ENCODE data around the gene TPP2. TPM values are rescaled to one million over a fixed set of nuclear protein-coding genes. Genes with fewer than 3 reads are reported as not detected.

The TPP2 gene
- total RNA-seq, 1 donor from 2014 or later: 43.4 TPM

DNA sequence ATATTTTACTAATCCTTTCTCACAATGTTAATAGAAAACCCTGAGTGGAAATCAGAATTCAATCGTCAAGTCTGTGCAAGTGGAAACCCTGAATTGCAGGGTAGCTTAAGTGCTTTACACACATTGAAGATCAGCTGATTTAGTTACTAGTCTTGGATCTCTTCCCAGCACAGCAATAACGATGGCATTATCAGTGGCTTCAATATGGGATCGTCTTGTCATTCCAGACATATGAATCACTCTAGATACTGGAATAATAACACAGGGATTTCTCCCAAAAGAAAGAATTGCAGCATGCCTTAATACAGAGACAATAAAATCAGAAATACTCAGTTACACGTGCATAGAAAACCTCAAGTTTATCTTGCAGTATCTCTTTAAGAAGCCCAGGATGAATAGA, 110.7 kb downstream of the TPP2 start:
- no peaks in the 10 kb centered on the region for H3K27me3 ChIP-seq
- no peak for ATAC-seq
- DNase-seq: no peak
- TF ChIP-seq CTCF (IDR thresholded peaks at IDR 0.05): no peak
- no peak overlapping the region for H3K4me3 ChIP-seq
- intact Hi-C loops (cut with DNase I): no loop called here
- H3K9me3 ChIP-seq: no peaks in the 10 kb centered on the region
- H3K36me3 ChIP-seq: no peaks in the 10 kb centered on the region
- no peaks in the 10 kb centered on the region for H3K4me1 ChIP-seq
- no peak overlapping the region for H3K27ac ChIP-seq

DNA sequence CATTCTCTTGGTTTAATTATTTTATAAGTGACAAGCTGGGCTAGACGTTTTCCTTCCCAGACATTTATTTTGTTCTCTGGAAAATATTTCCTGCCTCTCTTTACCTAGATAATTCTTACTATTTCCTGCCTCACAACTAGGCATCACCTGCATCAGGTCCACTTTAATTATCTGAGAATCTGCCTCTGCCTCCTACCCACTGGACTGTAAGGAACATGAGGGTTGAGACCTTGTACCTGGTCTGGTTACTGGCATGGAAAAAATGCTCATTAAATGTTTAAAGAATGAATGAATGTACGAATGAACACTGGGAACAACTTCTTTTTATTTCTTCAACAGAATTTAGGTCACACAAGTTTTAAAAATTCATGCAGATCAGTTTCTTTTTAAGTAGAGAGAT, 111.4 kb downstream of the TPP2 start:
- H3K4me3 ChIP-seq: no peak overlapping the region
- H3K4me1 ChIP-seq: no peaks in the 10 kb centered on the region
- ATAC-seq (no peak), DNase-seq (no peak)
- no peaks in the 10 kb centered on the region for H3K9me3 ChIP-seq
- H3K27me3 ChIP-seq: no peaks in the 10 kb centered on the region
- no peaks in the 10 kb centered on the region for H3K36me3 ChIP-seq
- intact Hi-C loops (cut with DNase I): no loop called here
- no peak overlapping the region for H3K27ac ChIP-seq
- no peak for TF ChIP-seq CTCF (IDR thresholded peaks at IDR 0.05)

DNA sequence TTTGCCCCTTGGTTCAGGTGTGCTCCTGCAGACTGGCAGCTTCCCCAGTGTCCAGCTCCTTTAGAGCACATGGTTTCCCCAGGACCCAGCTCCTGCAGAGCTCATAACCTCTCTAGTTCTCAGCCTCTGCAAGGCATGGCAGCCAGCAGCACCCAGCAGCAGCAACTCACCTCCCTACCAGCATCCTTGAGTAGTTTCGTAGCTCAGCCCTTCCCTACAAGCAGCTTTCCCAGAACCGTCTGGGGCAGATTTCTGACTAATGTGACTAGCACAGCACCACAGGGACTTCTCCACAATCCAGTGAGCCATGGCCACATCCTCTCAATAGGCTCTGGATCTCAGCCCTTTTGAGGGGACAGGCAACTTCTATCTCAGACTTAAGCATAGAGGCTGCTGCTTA, 112.2 kb downstream of the TPP2 start:
- Histone ChIP-seq H3K4me1 (no peaks in the 10 kb centered on the region), H3K27ac (no peak overlapping the region), H3K27me3 (no peaks in the 10 kb centered on the region), H3K4me3 (no peak overlapping the region), H3K36me3 (no peaks in the 10 kb centered on the region), H3K9me3 (no peaks in the 10 kb centered on the region)
- no peak for ATAC-seq
- DNase-seq: no peak
- no peak for TF ChIP-seq CTCF (IDR thresholded peaks at IDR 0.05)
- intact Hi-C loops (cut with DNase I): no loop called here

GRCh38 chr13:102709536-102709935, 112.8 kb downstream of the TPP2 start:
- H3K4me3 ChIP-seq: no peak overlapping the region
- no peaks in the 10 kb centered on the region for H3K36me3 ChIP-seq
- no peak overlapping the region for H3K27ac ChIP-seq
- no peak for TF ChIP-seq CTCF (IDR thresholded peaks at IDR 0.05)
- ATAC-seq (no peak), DNase-seq (no peak)
- no peaks in the 10 kb centered on the region for H3K4me1 ChIP-seq
- H3K9me3 ChIP-seq: no peaks in the 10 kb centered on the region
- no peaks in the 10 kb centered on the region for H3K27me3 ChIP-seq
- intact Hi-C loops (cut with DNase I): no loop called here

GRCh38 chr13:102710261-102710679, 113.5 kb downstream of the TPP2 start:
- peak; percentile 53 for ATAC-seq
- H3K4me3 ChIP-seq: no peak overlapping the region
- DNase-seq: no peak
- no peaks in the 10 kb centered on the region for H3K9me3 ChIP-seq
- H3K36me3 ChIP-seq: no peaks in the 10 kb centered on the region
- H3K27me3 ChIP-seq: no peaks in the 10 kb centered on the region
- TF ChIP-seq CTCF (IDR thresholded peaks at IDR 0.05): no peak
- intact Hi-C loops (cut with DNase I): no loop called here
- no peaks in the 10 kb centered on the region for H3K4me1 ChIP-seq
- H3K27ac ChIP-seq: no peak overlapping the region

GRCh38 chr13:102715447-102715846, 118.7 kb downstream of the TPP2 start:
- ATAC-seq (no peak), DNase-seq (no peak)
- H3K4me3 ChIP-seq: no peak overlapping the region
- H3K36me3 ChIP-seq: no peaks in the 10 kb centered on the region
- H3K4me1 ChIP-seq: no peaks in the 10 kb centered on the region
- no peaks in the 10 kb centered on the region for H3K27me3 ChIP-seq
- no peak overlapping the region for H3K27ac ChIP-seq
- TF ChIP-seq CTCF (IDR thresholded peaks at IDR 0.05): no peak
- intact Hi-C loops (cut with DNase I): no loop called here
- H3K9me3 ChIP-seq: no peaks in the 10 kb centered on the region

Measured in upper lobe of right lung (tissue), 1 donor.